HG03025 (cell line): ENCODE results near the gene TMEM120B.

Experiments
- ATAC-seq: cut with Tn5 transposase; IDR thresholded peaks from one replicate; pipeline ENCODE4 v1.9.1; 2021; ENCODE audit warnings: mild to moderate bottlenecking, moderate library complexity; ENCODE audit not compliant: unreplicated experiment, low FRiP score

Gene TMEM120B

DNA sequence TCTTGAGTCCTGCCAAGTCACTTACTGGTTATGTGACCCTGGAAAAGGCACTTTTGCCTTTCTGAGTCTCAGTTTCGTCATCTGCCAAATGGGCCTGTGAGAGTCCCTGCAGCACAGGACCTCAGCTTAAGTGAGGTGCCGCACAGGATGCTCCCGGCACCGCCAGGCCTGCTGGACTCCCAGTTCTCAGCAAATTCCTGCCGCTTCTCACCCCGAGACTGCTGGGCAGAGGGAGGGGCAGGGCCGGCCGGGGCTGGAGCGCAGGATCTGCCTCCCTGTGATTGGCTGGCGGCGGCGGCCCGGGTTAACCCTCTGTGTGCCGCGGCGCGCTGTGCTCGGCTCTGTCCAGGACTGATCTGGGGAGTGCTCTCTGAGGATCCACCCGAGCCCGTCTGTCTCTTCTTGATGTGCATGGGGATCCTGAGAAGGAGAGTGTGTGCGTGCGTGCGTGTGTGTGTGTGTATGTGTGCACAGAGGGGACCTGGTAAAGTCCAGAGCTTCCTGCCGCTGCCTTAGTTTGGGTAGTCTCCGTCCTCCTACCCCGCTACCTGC lies 99.8 kb downstream of the TMEM120B start:
- ATAC-seq, result no peak

DNA sequence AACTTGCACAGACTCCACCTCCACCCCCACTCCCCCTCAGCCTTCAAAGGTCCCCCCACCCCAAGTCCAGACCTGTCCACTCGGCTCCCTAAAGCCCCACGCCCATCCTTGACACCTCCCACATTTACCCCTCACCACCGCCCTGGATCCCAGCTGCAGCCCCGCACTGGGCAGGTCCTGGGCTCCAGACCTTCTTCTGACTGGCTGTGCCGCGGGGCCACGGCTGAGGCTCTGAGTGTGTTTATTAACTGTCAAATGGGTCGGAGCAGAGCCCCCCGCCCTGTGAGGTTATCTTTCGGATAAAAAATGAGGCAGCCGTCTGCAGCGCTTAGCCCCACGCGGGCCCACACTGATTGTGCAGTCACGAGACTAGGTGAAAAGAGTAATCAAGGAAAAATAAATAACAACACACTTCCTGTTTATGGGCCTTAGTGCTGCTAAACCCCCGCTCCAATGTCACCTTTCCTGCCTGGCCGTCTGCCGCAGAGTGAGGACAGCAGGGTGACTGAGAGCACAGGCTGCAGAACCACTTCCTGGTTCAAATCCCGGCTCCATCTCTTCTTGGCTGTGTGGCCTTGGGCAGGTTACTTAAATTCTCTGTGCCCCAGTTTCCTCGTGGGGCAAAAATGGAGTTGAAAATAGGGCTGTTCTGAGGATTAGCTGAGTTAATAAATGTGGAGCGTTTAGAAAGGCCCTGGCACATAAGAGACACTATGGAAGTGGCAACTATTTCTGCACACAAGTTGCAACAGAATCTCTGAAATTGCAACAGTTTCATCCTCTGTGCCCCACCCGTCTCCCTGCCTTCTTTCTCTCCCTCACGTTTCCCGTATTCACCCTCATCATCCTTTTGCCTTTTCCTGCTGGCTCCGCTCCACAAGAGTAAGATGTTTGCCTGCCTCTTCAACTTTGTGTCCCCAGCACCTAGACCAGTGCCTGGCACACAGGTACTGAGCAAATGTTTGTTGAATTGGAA lies 100.7 kb downstream of the TMEM120B start:
- ATAC-seq, result no peak

DNA sequence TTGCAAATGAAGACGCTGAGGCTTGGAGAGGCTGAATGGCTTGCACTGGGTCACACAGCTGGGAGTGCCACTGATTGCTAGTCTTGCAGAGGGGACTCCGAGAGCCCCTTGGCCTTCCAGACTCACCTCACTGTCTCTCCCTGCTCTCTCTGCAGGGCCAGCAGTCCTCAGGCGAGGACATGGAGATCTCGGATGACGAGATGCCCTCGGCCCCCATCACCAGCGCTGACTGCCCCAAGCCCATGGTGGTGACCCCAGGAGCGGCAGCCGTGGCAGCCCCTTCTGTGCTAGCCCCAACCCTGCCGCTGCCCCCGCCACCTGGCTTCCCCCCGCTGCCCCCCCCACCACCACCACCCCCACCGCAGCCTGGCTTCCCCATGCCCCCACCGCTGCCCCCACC lies 101.4 kb downstream of the TMEM120B start:
- ATAC-seq, result no peak

DNA sequence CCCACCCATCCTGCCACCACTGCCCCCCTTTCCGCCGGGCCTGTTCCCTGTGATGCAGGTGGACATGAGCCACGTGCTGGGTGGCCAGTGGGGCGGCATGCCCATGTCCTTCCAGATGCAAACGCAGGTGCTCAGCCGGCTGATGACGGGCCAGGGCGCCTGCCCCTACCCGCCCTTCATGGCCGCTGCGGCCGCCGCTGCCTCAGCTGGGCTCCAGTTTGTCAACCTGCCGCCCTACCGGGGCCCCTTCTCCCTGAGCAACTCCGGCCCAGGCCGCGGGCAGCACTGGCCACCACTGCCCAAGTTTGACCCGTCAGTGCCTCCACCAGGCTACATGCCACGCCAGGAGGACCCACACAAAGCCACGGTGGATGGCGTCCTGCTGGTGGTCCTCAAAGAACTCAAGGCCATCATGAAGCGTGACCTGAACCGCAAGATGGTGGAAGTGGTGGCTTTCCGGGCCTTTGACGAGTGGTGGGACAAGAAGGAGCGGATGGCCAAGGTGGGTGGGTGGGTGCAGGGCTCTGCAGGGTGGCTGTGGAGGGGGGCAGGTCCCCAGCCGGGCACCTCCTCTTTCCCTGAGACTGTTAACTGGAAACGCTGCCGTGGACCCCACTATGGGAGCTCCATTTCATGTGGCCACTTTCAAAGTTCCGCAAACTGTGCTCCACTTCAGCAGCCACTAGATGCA lies 102.0 kb downstream of the TMEM120B start:
- ATAC-seq, result no peak

DNA sequence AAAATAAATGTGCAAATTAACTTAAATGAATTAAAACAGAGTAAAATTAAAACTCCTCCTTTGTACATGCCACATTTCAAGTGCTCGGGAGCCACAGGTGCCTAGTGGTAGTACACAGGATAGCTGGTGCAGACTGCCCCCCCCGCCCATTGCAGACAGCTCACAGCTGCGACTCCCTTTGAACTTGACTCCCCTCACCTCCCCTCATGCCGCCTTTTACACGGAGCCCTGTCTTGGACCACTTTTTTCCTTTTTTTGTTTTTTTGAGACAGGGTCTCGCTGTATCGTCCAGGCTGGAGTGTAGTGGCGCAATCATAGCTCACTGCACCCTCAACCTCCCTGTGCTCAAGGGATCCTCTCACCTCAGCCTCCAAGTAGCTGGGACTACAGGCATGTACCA lies 102.7 kb downstream of the TMEM120B start:
- no peak for ATAC-seq

DNA sequence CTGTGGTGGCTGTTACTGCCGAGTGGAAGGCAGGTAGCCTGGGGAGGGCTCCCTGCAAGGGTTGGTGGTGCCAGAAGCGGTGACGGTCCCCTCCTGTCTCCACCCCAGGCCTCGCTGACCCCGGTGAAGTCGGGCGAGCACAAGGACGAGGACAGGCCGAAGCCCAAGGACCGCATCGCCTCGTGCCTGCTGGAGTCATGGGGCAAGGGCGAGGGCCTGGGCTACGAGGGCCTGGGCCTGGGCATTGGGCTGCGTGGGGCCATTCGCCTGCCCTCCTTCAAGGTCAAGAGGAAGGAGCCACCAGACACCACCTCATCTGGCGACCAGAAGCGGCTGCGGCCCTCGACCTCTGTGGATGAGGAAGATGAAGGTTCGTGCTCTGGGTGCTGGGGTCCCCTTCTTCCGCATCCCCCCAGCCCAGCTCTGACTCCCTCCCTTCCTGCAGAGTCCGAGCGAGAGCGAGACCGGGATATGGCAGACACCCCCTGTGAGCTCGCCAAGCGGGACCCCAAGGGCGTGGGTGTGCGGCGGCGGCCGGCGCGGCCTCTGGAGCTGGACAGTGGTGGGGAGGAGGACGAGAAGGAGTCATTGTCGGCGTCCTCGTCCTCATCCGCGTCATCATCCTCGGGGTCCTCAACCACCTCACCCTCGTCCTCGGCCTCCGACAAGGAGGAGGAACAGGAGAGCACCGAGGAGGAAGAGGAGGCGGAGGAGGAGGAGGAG lies 104.5 kb downstream of the TMEM120B start:
- no peak for ATAC-seq

DNA sequence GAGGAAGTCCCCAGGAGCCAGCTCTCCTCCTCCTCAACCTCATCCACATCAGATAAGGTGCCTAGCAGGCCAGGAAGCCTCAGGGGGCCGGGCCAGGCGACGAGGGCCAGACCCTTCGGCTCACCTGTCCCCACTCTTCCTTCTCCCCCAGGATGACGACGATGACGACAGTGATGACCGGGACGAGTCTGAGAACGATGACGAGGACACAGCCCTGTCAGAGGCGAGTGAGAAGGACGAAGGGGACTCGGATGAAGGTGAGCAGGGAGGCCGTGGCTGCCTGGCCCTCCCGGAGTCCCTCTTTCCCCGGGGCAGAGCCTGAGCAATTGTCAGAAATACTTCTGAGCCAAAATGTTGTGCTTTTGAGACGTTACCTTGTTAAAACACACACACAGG lies 105.1 kb downstream of the TMEM120B start:
- ATAC-seq, result no peak

DNA sequence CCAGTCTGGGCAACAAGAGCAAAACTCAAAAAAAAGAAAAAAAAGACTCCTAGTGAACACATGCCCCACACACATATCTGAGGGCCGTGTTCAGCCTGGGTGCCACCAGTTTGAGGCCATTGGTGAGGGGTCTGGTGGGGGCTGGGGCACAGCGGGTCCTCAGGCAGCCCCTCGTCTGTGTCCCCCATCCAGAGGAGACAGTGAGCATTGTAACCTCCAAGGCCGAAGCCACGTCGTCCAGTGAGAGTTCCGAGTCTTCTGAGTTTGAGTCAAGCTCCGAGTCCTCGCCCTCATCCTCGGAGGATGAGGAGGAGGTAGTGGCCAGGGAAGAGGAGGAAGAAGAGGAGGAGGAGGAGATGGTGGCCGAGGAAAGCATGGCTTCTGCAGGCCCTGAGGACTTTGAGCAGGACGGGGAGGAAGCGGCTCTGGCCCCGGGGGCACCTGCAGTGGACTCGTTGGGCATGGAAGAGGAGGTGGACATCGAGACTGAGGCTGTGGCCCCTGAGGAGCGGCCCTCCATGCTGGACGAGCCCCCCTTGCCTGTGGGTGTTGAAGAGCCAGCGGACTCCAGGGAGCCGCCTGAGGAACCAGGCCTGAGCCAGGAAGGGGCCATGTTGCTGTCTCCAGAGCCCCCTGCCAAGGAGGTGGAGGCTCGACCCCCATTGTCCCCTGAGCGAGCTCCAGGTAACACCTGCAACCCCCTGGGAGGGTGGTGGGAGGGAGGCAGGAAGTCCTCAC lies 106.8 kb downstream of the TMEM120B start:
- no peak for ATAC-seq

DNA sequence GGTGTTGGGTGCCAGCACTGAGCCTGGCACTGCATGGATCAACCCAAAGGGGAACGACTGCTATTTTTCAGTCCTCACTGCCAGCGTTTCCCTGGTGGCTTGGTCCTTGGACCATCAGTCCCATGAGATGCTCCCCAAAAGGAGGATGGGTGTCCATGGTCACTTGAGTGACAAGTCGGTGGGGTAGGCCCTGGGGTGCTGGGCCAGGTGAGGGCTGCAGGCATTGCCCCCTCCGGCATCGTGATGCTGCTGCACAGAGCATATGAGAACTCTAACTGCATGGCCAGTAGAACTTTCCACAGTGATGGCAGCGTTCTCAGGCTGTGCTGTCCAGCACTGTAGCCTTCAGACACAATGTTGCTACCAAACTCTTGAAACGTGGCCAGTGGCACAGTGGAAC lies 107.5 kb downstream of the TMEM120B start:
- no peak for ATAC-seq

DNA sequence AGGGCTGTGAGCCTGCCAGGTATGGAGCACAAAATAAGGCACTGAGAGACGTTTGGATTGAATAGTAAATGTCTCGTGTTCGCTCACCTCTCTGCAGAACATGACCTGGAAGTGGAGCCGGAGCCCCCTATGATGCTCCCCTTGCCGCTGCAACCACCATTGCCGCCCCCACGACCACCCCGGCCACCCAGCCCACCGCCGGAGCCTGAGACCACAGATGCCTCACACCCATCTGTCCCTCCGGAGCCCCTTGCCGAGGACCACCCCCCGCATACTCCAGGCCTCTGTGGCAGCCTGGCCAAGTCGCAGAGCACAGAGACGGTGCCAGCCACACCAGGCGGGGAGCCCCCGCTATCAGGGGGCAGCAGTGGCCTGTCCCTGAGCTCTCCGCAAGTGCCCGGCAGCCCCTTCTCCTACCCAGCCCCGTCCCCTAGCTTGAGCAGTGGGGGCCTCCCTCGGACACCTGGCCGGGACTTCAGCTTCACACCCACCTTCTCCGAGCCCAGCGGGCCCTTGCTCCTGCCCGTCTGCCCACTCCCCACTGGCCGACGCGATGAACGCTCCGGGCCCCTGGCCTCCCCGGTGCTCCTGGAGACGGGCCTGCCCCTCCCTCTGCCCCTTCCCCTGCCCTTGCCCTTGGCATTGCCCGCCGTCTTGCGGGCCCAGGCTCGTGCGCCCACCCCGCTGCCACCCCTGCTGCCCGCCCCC lies 110.0 kb downstream of the TMEM120B start:
- no peak for ATAC-seq

DNA sequence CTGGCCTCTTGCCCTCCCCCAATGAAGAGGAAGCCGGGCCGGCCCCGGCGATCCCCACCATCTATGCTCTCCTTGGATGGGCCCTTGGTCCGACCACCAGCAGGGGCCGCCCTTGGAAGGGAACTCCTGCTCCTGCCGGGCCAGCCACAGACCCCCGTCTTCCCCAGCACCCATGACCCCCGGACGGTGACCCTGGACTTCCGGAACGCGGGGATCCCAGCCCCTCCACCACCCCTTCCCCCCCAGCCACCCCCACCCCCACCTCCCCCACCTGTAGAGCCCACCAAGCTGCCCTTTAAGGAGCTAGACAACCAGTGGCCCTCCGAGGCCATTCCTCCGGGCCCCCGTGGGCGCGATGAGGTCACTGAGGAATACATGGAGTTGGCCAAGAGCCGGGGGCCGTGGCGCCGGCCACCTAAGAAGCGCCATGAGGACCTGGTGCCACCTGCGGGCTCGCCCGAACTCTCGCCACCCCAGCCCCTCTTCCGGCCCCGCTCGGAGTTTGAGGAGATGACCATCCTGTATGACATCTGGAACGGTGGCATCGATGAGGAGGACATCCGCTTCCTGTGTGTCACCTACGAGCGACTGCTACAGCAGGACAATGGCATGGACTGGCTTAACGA lies 110.7 kb downstream of the TMEM120B start:
- no peak for ATAC-seq

DNA sequence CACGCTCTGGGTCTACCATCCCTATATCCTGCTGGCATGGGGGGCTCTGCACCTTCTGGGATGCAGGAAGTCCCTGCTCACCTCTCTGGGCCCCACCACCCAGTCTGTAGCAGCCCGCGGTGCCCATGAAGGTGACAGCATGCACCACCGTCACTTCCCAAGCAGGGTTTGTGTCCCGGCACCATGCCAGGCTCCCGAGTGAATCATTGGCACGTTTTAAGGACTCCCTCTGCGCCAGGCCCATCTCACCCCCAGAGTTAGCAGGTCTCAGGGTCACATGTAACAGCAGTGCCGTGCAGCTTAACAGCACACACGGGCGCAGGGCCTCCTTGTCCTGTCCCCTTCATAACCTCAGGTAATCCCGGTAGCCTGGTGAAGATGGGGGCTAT lies 111.2 kb downstream of the TMEM120B start:
- ATAC-seq, result no peak

DNA sequence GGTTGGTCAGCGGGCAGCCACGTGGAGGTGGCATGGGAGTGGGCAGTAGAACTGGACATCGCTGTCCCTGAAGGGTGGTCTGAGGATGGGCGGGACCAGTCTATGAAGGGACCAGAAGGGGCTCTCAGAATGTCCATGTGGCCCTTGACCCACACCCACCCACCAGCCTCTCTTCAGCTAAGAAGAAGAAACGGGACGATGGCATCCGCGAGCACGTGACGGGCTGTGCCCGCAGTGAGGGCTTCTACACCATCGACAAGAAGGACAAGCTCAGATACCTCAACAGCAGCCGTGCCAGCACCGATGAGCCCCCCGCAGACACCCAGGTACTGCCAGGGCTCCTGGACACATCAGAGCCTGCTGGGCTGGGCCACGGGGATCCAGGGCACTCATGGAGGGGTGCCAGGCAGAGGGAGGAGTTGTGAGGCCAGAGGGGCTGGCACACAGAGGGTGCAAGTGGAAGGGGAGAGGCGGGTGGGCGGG lies 112.5 kb downstream of the TMEM120B start:
- no peak for ATAC-seq

DNA sequence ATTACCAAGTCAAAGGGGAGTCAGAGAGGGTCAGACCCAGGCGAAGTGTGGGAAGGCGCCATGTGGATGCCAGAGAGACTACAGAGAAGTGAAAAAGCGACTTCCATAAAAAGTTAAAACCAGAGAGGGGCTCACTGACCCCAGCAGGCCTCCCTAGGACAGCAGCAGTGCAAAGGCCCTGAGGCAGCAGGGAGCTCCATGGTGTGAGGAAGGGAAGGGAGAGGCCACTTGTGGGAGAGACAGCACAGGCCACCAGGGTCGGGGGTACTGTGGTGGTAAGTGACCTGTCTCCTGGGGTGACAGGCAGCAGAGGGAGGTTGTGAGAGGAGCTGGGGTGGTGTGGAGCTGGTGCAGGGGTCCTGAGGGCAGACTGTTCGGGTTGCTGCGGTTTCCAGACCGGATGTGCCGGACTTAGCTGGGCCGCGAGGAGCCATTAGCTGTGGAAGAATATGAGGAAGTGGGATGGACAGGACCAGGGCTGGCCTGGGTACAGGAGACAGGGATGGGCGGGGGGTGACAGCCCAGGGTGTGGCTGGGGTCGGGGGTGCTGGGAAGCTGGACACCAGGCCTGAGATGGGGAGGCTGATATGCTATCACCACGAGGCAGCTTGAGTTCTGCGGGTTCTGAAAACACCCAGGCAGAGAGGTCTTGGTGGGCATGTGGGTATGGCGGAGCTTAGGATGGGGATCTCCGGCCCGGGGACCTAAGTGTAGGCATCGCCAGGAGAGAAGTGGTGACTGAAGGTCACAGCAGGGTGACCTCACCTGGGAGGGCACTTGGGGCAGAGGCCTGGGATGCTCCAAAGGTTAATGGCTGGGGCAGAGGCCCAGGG lies 114.0 kb downstream of the TMEM120B start:
- ATAC-seq, result no peak

DNA sequence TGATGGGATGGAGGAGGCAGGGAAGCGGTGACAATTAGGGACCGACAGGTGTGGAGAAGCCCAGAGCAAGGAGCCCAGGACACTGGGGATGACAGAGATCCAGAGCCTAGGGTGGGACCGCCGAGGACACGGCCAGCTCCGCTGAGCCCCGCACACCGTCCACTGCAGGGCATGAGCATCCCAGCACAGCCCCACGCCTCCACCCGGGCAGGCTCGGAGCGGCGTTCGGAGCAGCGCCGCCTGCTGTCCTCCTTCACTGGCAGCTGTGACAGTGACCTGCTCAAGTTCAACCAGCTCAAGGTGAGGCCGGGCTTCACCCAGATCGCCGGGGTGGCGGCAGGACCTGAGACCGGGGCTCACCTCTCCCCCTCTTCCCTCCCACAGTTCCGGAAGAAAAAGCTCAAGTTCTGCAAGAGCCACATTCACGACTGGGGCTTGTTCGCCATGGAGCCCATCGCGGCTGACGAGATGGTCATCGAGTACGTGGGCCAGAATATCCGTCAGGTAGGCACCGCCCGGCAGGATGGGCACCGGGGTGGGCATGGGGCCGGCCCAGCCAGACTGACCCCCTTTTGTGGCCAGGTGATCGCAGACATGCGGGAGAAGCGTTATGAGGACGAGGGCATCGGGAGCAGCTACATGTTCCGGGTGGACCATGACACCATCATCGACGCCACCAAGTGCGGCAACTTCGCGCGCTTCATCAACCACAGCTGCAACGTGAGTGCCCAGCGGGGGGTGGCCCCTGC lies 115.0 kb downstream of the TMEM120B start:
- no peak for ATAC-seq

DNA sequence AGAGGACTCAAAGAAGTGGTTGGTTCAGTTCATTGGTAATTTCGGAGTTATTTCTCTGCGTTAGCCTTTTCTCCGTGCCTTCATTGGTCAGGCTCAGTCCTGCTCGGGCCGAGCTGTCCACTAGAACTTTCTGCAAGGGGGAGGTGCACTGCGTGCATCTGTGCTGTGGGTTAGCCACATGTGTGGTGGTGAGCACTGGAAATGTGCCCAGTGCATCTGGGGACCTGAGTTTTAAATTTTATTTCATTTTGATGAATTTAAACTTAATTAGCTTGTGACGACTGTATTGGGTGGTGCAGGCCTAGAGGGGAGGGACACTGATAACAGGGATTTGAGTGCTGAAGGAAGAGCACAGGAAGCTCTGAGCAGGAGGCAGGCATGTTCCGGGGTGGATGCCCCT lies 115.8 kb downstream of the TMEM120B start:
- no peak for ATAC-seq

DNA sequence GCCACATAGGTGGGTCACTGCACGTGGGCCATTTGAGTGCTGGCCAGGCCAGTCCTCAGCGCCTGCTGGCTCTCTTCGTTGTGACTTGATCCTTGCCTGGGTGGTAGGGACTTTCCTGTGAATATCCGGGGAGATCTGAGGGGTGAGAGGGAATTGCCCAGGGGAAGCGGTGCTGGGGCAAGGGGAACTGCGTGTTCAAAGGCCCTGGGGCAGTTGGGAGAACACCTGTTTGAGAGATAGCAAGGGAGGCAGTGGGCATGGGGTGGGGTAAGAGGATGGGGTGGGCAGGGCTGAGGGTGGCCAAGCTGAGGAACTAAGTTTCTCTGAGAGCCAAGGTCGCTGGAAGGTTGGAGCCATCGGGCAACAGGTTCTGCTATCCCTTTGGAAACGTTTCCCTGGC lies 116.3 kb downstream of the TMEM120B start:
- ATAC-seq, result no peak
